NCI-H460 (cell line): ENCODE data around the gene HSPA1A. TPM values are rescaled to one million over a fixed set of nuclear protein-coding genes. Genes with fewer than 3 reads are reported as not detected.
A peak's percentile ranks its signal among the peaks of the same experiment; 100 is the strongest.
"Not testable (repeated sequence)": the region's sequence is repeated elsewhere in the genome, so short reads cannot be mapped to it uniquely, and the experiment has no call there.

Experiments
- DNase-seq: peaks from one replicate; pipeline ENCODE4 v3.0.0-alpha.2; 2016; ENCODE audit warnings: low read depth; ENCODE audit errors: extremely low read depth
- total RNA-seq: library from RNA; depleted of rRNA; stranded (reverse); fragments of >200 nt; shearing (Covaris generic); gene quantifications from 2 replicates; pipeline ENCODE4 v1.2.3, GENCODE V29; 2014

Gene HSPA1A
- total RNA-seq, 1 experiment from 2014 or later: 46.7 TPM

- DNase-seq: no peak
Observed at GRCh38 chr6:31831350-31832215, 16.2 kb downstream of the HSPA1A start.

- DNase-seq: peak; percentile 81
Observed at GRCh38 chr6:31834367-31835250, 19.3 kb downstream of the HSPA1A start.

DNA sequence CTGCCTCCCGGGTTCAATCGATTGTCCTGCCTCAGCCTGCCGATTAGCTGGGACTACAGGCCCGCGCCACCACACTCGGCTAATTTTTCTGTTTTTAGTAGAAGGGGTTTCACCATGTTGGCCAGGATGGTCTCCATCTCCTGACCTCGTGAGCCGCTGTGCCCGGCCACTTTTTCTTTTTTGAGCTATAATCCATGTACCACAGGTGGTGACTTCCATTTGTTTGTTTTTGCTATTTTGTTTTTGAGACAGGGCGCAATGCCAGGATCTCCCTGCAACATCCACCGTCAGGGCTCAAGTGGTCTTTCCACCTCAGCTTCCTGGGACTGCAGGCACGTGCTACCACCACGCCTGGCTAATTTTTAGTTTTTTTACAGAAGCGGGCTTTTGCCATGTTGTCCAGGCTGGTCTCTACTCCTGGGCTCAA lies 20.7 kb downstream of the HSPA1A start:
- DNase-seq: no peak

GRCh38 chr6:31836474-31837368 lies 21.4 kb downstream of the HSPA1A start:
- DNase-seq: no peak

DNA sequence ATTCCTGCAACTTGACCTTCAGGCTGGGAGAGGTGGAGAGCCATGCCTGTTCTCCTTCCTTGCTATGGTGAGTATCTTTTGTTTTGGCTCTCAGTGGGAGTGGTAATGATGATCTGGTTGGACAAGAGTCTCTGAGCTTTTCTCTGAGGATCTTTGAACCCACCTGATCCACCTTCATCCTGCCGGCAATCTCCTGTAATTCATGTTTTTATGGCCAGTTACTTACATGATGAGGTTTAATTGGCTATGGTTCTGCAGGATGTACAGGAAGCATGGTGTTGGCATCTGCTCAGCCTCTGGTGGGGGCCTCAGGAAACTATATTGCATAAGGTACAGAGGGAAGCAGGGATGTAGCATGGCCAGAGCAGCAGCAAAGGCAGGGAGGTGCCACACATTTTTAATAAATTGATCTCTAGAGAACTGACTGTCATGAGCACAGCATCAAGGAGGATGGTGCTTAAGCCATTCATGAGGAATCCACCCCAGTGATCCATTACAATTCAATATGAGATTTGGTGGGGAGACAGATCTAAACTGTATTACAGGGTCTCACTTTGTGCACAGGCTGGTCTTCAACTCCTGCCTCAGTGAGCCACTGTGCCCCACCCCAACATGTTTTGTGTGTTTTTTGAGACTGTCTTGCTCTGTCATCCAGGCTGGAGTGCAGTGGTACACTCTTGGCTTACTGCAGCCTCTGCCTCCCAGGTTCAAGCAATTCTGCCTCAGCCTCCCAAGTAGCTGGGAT lies 22.2 kb downstream of the HSPA1A start:
- DNase-seq: no peak

DNA sequence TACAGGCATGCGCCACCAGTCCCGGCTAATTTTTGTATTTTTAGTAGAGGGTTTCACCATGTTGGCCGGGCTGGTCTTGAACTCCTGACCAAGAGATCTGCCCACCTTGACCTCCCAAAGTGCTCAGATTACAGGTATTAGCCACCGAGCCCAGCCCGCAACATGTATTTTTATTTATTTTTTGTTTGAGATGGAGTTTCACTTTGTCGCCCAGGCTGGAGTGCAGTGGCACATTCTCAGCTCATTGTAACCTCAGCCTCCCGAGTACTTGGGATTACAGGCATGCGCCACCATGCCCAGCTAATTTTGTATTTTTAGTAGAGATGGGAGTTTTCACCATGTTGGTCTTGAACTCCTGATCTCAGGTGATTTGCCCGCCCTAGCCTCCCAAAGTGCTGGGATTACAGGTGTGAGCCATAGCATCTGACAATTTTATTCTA lies 22.8 kb downstream of the HSPA1A start:
- not testable (repeated sequence) for DNase-seq

- no peak for DNase-seq
Observed at GRCh38 chr6:31838968-31839367, 23.6 kb downstream of the HSPA1A start.

DNA sequence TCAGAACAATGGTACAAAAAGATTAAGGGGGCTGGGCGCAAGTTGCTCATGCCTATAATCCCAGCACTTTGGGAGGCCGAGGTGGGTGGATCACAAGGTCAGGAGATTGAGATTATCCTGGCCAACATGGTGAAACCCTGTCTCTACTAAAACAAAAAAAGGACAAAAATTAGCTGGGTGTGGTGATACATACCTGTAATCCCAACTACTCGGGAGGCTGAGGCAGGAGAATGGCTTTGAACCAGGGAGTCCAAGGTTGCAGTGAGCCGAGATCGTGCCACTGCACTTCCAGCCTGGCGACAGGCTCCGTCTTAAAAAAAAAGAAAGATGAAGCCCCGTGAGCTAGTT lies 24.4 kb downstream of the HSPA1A start:
- not testable (repeated sequence) for DNase-seq

DNA sequence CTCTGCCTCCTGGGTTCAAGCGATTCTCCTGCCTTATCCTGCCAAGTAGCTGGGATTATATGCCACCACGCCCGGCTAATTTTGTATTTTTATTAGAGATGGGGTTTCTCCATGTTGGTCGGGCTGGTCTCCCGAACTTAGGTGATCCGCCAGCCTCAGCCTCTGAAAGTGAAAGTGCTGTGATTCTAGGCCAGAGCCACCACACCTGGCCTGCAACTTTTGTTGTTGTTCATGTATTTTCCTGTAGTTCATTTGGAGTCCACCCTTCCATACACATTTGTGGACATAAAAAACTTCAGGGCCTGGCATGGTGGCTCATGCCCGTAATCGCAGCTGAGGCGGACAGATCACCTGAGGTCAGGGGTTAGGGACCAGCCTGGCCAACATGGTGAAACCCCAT lies 26.7 kb downstream of the HSPA1A start:
- DNase-seq: no peak

GRCh38 chr6:31844507-31844906 lies 29.2 kb downstream of the HSPA1A start:
- no peak for DNase-seq

GRCh38 chr6:31847276-31847978 lies 32.1 kb downstream of the HSPA1A start:
- no peak for DNase-seq

- no peak for DNase-seq
Observed at GRCh38 chr6:31850765-31851484, 35.6 kb downstream of the HSPA1A start.

GRCh38 chr6:31851485-31851832 lies 36.1 kb downstream of the HSPA1A start:
- DNase-seq: no peak

- DNase-seq: not testable (repeated sequence)
Observed at GRCh38 chr6:31851980-31852718, 36.8 kb downstream of the HSPA1A start.

DNA sequence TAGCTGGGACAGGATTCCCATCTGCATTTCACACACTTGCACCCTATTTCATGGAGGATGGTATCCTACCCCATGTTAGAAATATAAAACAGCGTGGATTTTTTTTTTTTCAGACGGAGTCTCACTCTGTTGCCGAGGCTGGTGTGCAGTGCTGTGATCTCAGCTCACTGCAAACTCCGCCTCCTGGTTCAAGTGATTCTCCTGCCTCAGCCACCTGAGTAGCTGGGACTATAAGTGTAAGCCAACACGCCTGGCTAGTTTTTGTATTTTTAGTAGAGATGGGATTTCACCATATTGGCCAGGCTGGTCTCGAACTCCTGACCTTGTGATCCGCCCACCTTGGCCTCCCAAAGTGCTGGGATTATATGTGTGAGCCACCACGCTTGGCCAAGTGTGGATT lies 42.4 kb downstream of the HSPA1A start:
- not testable (repeated sequence) for DNase-seq

- DNase-seq: no peak
Observed at GRCh38 chr6:31858707-31859106, 43.4 kb downstream of the HSPA1A start.

DNA sequence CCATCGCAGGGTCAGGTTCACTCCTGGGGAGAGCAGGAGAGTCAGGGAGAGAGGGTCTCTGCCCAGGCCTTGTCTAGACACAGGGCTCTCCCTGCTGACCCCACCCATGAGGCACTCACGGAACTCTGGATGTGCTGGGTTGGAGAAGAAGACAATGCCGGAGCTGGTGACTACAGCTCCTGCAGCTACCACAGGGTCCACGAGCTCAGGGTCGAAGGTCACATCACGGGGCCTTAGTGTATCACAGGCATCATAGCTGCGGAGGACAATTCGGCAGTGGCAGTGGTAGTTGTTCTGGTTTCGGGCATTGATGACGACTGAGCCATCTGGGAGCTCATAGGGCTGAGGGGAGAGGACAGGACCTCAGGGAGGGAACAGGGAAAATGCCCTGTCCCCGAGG lies 44.6 kb downstream of the HSPA1A start:
- no peak for DNase-seq

- no peak for DNase-seq
Observed at GRCh38 chr6:31860349-31860748, 45.0 kb downstream of the HSPA1A start.
